H9 (cell line): ENCODE data around the gene TMCC1. TPM values are rescaled to one million over a fixed set of nuclear protein-coding genes. Genes with fewer than 3 reads are reported as not detected.

Source experiments
- DNase-seq: peaks from one replicate; pipeline ENCODE4 v3.0.0-alpha.2; 2017
- H2AFZ ChIP-seq: one replicate; pipeline ENCODE4 v1.6.1; 2013; ENCODE audit warnings: mild to moderate bottlenecking, low read length, control low read depth, moderate library complexity
- H2AK5ac ChIP-seq: 2 replicates; pipeline ENCODE4 v1.6.1; 2013; ENCODE audit warnings: low read length, control low read depth, mixed read lengths; ENCODE audit not compliant: insufficient read length
- H2BK120ac ChIP-seq: one replicate; pipeline ENCODE4 v1.6.1; 2013; ENCODE audit warnings: low read depth, mild to moderate bottlenecking, low read length, control low read depth, inconsistent platforms; ENCODE audit not compliant: poor library complexity, severe bottlenecking
- H2BK12ac ChIP-seq: 2 replicates; pipeline ENCODE4 v1.6.1; 2013; ENCODE audit warnings: low read length, control low read depth, mixed read lengths, low read depth; ENCODE audit not compliant: insufficient read length
- H2BK15ac ChIP-seq: 2 replicates; pipeline ENCODE4 v1.6.1; 2013; ENCODE audit warnings: low read depth, low read length, control low read depth
- H2BK20ac ChIP-seq: one replicate; pipeline ENCODE4 v1.6.1; 2013; ENCODE audit warnings: low read depth, mild to moderate bottlenecking, low read length, control low read depth, inconsistent platforms; ENCODE audit not compliant: poor library complexity, severe bottlenecking
- H2BK5ac ChIP-seq: 2 replicates; pipeline ENCODE4 v1.6.1; 2013; ENCODE audit warnings: low read length, control low read depth, mixed read lengths; ENCODE audit not compliant: insufficient read length
- H3K14ac ChIP-seq: 2 replicates; pipeline ENCODE4 v1.6.1; 2013; ENCODE audit warnings: low read length, control low read depth; ENCODE audit not compliant: insufficient read depth
- H3K18ac ChIP-seq: 2 replicates; pipeline ENCODE4 v1.6.1; 2013; ENCODE audit warnings: low read depth, mild to moderate bottlenecking, mixed read lengths, low read length, control low read depth; ENCODE audit not compliant: insufficient read length
- H3K23ac ChIP-seq: 2 replicates; pipeline ENCODE4 v1.6.1; 2013; ENCODE audit warnings: low read length, control low read depth, mixed read lengths, low read depth; ENCODE audit not compliant: insufficient read length
- H3K23me2 ChIP-seq: 2 replicates; pipeline ENCODE4 v1.6.1; 2013; ENCODE audit warnings: low read depth, mild to moderate bottlenecking, mixed read lengths, low read length, control low read depth; ENCODE audit not compliant: insufficient read length, poor library complexity, severe bottlenecking
- H3K27ac ChIP-seq: 2 replicates; pipeline ENCODE4 v1.5.1; 2013; ENCODE audit warnings: low read length, control low read depth, mixed read lengths, low read depth; ENCODE audit not compliant: insufficient read length
- H3K27me3 ChIP-seq: 2 replicates; pipeline ENCODE4 v1.6.1; 2013; ENCODE audit warnings: low read length, control low read depth, inconsistent platforms; ENCODE audit not compliant: insufficient read depth
- H3K4ac ChIP-seq: 2 replicates; pipeline ENCODE4 v1.6.1; 2013; ENCODE audit warnings: low read depth, mild to moderate bottlenecking, control low read depth, inconsistent platforms, low read length, moderate library complexity
- H3K4me1 ChIP-seq: 2 replicates; pipeline ENCODE4 v1.6.1; 2013; ENCODE audit warnings: low read length, control low read depth, inconsistent platforms; ENCODE audit not compliant: insufficient read depth
- H3K4me2 ChIP-seq: 2 replicates; pipeline ENCODE4 v1.6.1; 2013; ENCODE audit warnings: low read length, control low read depth, mixed read lengths; ENCODE audit not compliant: insufficient read length, insufficient read depth
- H3K56ac ChIP-seq: 2 replicates; pipeline ENCODE4 v1.6.1; 2013; ENCODE audit warnings: low read depth, mild to moderate bottlenecking, mixed read lengths, low read length, control low read depth; ENCODE audit not compliant: insufficient read length
- H3K79me1 ChIP-seq: 2 replicates; pipeline ENCODE4 v1.6.1; 2013; ENCODE audit warnings: low read depth, mild to moderate bottlenecking, moderate library complexity, low read length, control low read depth, inconsistent platforms; ENCODE audit not compliant: insufficient read depth, poor library complexity, severe bottlenecking
- H3K79me2 ChIP-seq: 2 replicates; pipeline ENCODE4 v1.6.1; 2013; ENCODE audit warnings: low read length, control low read depth, inconsistent platforms; ENCODE audit not compliant: insufficient read depth
- H3K9ac ChIP-seq: 2 replicates; pipeline ENCODE4 v1.6.1; 2013; ENCODE audit warnings: low read length, control low read depth, mixed read lengths; ENCODE audit not compliant: insufficient read length; ENCODE audit errors: extremely low read depth
- H3K9me3 ChIP-seq: one replicate; pipeline ENCODE4 v1.6.1; 2013; ENCODE audit warnings: low read depth, low read length, inconsistent platforms; ENCODE audit not compliant: control insufficient read depth
- H3T11ph ChIP-seq: one replicate; pipeline ENCODE4 v1.6.1; 2013; ENCODE audit warnings: mild to moderate bottlenecking, low read length, control low read depth, inconsistent platforms
- H4K20me1 ChIP-seq: one replicate; pipeline ENCODE4 v1.6.1; 2013; ENCODE audit not compliant: control insufficient read depth, insufficient read length, insufficient read depth
- H4K5ac ChIP-seq: 2 replicates; pipeline ENCODE4 v1.6.1; 2013; ENCODE audit warnings: low read depth, mild to moderate bottlenecking, mixed read lengths, low read length, control low read depth; ENCODE audit not compliant: insufficient read length
- H4K8ac ChIP-seq: replicated peaks from 2 replicates; pipeline ENCODE4 v1.6.1; 2013; ENCODE audit warnings: low read length, control low read depth, mixed read lengths, low read depth; ENCODE audit not compliant: insufficient read length
- H4K91ac ChIP-seq: 2 replicates; pipeline ENCODE4 v1.6.1; 2013; ENCODE audit warnings: low read depth, mild to moderate bottlenecking, moderate library complexity, mixed read lengths, low read length, control low read depth; ENCODE audit not compliant: insufficient read length
- H3K27ac Mint-ChIP-seq, 3 experiments: 2 replicates in 2 of 3; 3 replicates in 1 of 3; pipeline ENCODE4 v1.8.0; 2020 to 2021; ENCODE audit warnings: mixed read lengths in 3 of 3, mild to moderate bottlenecking in 1 of 3, moderate library complexity in 1 of 3
- H3K27me3 Mint-ChIP-seq: 2 replicates; pipeline ENCODE4 v1.8.0; 2021; ENCODE audit warnings: low read depth, mild to moderate bottlenecking, moderate library complexity, mixed read lengths
- H3K36me3 Mint-ChIP-seq, 3 experiments: 2 replicates in 2 of 3; 3 replicates in 1 of 3; pipeline ENCODE4 v1.8.0; 2020 to 2021; ENCODE audit warnings: low read depth in 3 of 3, mixed read lengths in 3 of 3; ENCODE audit not compliant: insufficient read depth in 1 of 3
- H3K4me1 Mint-ChIP-seq, 2 experiments: 2 replicates each; pipeline ENCODE4 v1.8.0; 2020; ENCODE audit warnings: mixed read lengths in 2 of 2
- H3K4me3 Mint-ChIP-seq, 2 experiments: 2 replicates in 1 of 2; 3 replicates in 1 of 2; pipeline ENCODE4 v1.8.0; 2020 to 2021; ENCODE audit warnings: mild to moderate bottlenecking in 2 of 2, mixed read lengths in 2 of 2, moderate library complexity in 1 of 2
- H3K9me3 Mint-ChIP-seq, 2 experiments: 2 replicates in 1 of 2; 3 replicates in 1 of 2; pipeline ENCODE4 v1.8.0; 2020; ENCODE audit warnings: mild to moderate bottlenecking in 2 of 2, mixed read lengths in 2 of 2, moderate library complexity in 1 of 2
- WGBS: extraction: QIAGEN DNeasy Blood & Tissue Kit; methylation state at CpG from one replicate; pipeline ENCODE4 v1.1.7; 2013; ENCODE audit warnings: missing lambda C conversion rate, low lambda C conversion rate, mixed read lengths; ENCODE audit not compliant: insufficient read length; ENCODE audit errors: extremely low coverage; 5-methylcytosine and 5-hydroxymethylcytosine counted together
- total RNA-seq: library from RNA; stranded (reverse); gene quantifications from 2 replicates; pipeline ENCODE4 v1.2.1, GENCODE V29; 2021
- TF ChIP-seq, protein P1 (sequence below): fragments of 200-600 bp; sonication (generic); conservative IDR thresholded peaks from 3 replicates; pipeline ENCODE4 v1.8.0; 2021; ENCODE audit warnings: antibody characterized with exemption, mild to moderate bottlenecking

The TMCC1 gene
- total RNA-seq, 1 experiment from 2014 or later = 24.4 TPM

DNA sequence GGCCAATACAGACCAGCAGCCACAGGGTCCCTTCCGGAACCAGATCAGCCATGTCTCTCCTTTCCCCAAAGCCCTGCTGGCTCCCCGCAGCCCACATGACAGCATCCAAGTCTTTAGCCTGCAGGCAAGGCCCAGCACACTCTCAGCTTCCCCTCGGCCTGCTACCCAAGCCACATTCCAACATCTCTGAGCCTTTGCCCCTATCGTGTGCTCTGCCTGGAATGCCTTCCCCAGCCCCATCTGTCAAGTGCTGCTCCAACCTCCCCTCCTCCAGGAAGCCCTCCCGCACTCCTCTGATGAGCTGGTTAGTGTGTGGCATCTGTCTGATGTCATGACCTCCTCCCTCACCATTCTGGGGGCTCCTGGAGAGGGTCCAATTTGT lies 295.5 kb downstream of the TMCC1 start:
- H3K4me3 Mint-ChIP-seq = peak overlapping the region in 1 of 2 experiments; percentile 5; a peak in 1 of 5 replicates
- no peak overlapping the region for H3K56ac ChIP-seq
- peaks cover 0 to 1% (median 0%) of the 10 kb centered on the region in 3 experiments; a peak in 2 of 7 replicates for H3K36me3 Mint-ChIP-seq
- TF ChIP-seq, protein P1, sequence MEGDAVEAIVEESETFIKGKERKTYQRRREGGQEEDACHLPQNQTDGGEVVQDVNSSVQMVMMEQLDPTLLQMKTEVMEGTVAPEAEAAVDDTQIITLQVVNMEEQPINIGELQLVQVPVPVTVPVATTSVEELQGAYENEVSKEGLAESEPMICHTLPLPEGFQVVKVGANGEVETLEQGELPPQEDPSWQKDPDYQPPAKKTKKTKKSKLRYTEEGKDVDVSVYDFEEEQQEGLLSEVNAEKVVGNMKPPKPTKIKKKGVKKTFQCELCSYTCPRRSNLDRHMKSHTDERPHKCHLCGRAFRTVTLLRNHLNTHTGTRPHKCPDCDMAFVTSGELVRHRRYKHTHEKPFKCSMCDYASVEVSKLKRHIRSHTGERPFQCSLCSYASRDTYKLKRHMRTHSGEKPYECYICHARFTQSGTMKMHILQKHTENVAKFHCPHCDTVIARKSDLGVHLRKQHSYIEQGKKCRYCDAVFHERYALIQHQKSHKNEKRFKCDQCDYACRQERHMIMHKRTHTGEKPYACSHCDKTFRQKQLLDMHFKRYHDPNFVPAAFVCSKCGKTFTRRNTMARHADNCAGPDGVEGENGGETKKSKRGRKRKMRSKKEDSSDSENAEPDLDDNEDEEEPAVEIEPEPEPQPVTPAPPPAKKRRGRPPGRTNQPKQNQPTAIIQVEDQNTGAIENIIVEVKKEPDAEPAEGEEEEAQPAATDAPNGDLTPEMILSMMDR = no peak
- peaks cover 0 to 2% of the 10 kb centered on the region in 2 experiments; a peak in 1 of 5 replicates for H3K9me3 Mint-ChIP-seq
- H3K4me1 ChIP-seq = peaks cover 6% of the 10 kb centered on the region; the same call in 1 of the 2 replicates
- no peak overlapping the region for H2BK120ac ChIP-seq
- H3K18ac ChIP-seq = no peak overlapping the region
- H3K9me3 ChIP-seq = no peaks in the 10 kb centered on the region
- no CpG with 5 or more reads among the region's 5 CpGs for WGBS
- no peak overlapping the region for H3T11ph ChIP-seq
- H4K20me1 ChIP-seq = no peaks in the 10 kb centered on the region
- no peak overlapping the region for H2BK12ac ChIP-seq
- no peak overlapping the region for H4K5ac ChIP-seq
- H3K4me1 Mint-ChIP-seq = peaks cover 67 to 85% of the 10 kb centered on the region in 2 experiments
- H3K23ac ChIP-seq = no peak overlapping the region
- peak overlapping the region; percentile 67 to 92 (median 71); a peak in 6 of 7 replicates for H3K27ac Mint-ChIP-seq
- no peak overlapping the region for H2BK5ac ChIP-seq
- no peak overlapping the region for H2AK5ac ChIP-seq
- H3K4ac ChIP-seq = no peak overlapping the region
- peaks cover 3% of the 10 kb centered on the region; the same call in 1 of the 2 replicates for H3K79me2 ChIP-seq
- H4K8ac ChIP-seq = no peak overlapping the region
- H3K9ac ChIP-seq = no peak overlapping the region
- H3K4me2 ChIP-seq = no peak overlapping the region
- H4K91ac ChIP-seq = no peak overlapping the region
- peak; percentile 66 for DNase-seq
- H3K27me3 ChIP-seq = no peaks in the 10 kb centered on the region
- no peak overlapping the region for H2BK15ac ChIP-seq
- H3K27ac ChIP-seq = no peak overlapping the region
- no peak overlapping the region for H2AFZ ChIP-seq
- H3K23me2 ChIP-seq = no peaks in the 10 kb centered on the region
- no peaks in the 10 kb centered on the region for H3K79me1 ChIP-seq
- no peaks in the 10 kb centered on the region for H3K27me3 Mint-ChIP-seq
- no peak overlapping the region for H2BK20ac ChIP-seq
- H3K14ac ChIP-seq = no peak overlapping the region

Other genes with a start within 250 kb of the TMCC1 start
- gene TRH, start 81.0 kb upstream of the TMCC1 start, total RNA-seq = not detected in 2 replicates
- gene ALG1L2, start 188.1 kb upstream of the TMCC1 start, total RNA-seq = 0.94 and 1.2 TPM in 2 replicates